T-cell (primary cell): ENCODE measurements around the gene STAP1. TPM values are rescaled to one million over a fixed set of nuclear protein-coding genes. Genes with fewer than 3 reads are reported as not detected.

Experiments used
- ATAC-seq, 4 experiments: fragments of 200-7000 bp in 3 of 4; fragments of 150-1000 bp in 1 of 4; cut with Tn5 transposase; replicated peaks in 1 of 4; 1 replicate in 3 of 4; 2 replicates in 1 of 4; pipeline ENCODE4 v1.10.0; 2021; ENCODE audit warnings: moderate library complexity in 3 of 4, mild to moderate bottlenecking in 2 of 4, moderate number of reproducible peaks in 1 of 4
- CTCF ChIA-PET, 2 donors: fragments of 300-600 bp; sonication (Branson Sonifier 250); formaldehyde crosslinking; loops; one replicate each; lab custom pipeline; 2022; ENCODE audit warnings: antibody characterized with exemption in 2 of 2; lab: Charles Lee
- POLR2A ChIA-PET, 2 donors: fragments of 300-600 bp; sonication (Branson Sonifier 250); formaldehyde crosslinking; loops; one replicate each; lab custom pipeline; 2022; ENCODE audit warnings: antibody characterized with exemption in 2 of 2; lab: Charles Lee
- DNase-seq, 35 experiments: peaks; one replicate each; pipeline versions ENCODE4 v3.0.0 to v3.0.0-alpha.2; 2013 to 2023
- H3K27ac ChIP-seq: one replicate; pipeline ENCODE4 v1.5.1; 2013; ENCODE audit warnings: low read length
- H3K27me3 ChIP-seq, 2 experiments: replicated peaks in 1 of 2; 1 replicate in 1 of 2; 2 replicates in 1 of 2; pipeline versions ENCODE4 v1.6.1 to v1.7.0; 2013; ENCODE audit warnings: low read length in 1 of 2, mixed read lengths in 1 of 2; ENCODE audit not compliant: control insufficient read depth in 2 of 2, insufficient read depth in 2 of 2; ENCODE audit errors: extremely low read depth in 1 of 2
- H3K36me3 ChIP-seq, 2 donors: 1 replicate in 1 of 2; 2 replicates in 1 of 2; pipeline versions ENCODE4 v1.6.1 to v1.7.0; 2013; ENCODE audit warnings: low read length in 1 of 2; ENCODE audit not compliant: control insufficient read depth in 2 of 2, insufficient read depth in 1 of 2; ENCODE audit errors: extremely low read depth in 1 of 2
- H3K4me1 ChIP-seq, 2 experiments: 1 replicate in 1 of 2; 2 replicates in 1 of 2; pipeline versions ENCODE4 v1.6.1 to v1.7.0; 2013; ENCODE audit warnings: low read length in 2 of 2, mixed read lengths in 1 of 2; ENCODE audit not compliant: insufficient read depth in 2 of 2, control insufficient read depth in 1 of 2; ENCODE audit errors: extremely low read depth in 1 of 2
- H3K4me3 ChIP-seq, 2 donors: 1 replicate in 1 of 2; 2 replicates in 1 of 2; pipeline versions ENCODE4 v1.5.1 to v1.7.0; 2013; ENCODE audit warnings: mild to moderate bottlenecking in 2 of 2, low read length in 1 of 2, moderate library complexity in 1 of 2; ENCODE audit not compliant: control insufficient read depth in 1 of 2; ENCODE audit errors: extremely low read depth in 1 of 2
- H3K9me3 ChIP-seq: 2 replicates; pipeline ENCODE4 v1.7.0; 2013
- H3K27ac Mint-ChIP-seq, 2 donors: one replicate each; pipeline ENCODE4 v1.8.0; 2020 to 2021; ENCODE audit warnings: mild to moderate bottlenecking in 2 of 2, mixed read lengths in 2 of 2
- H3K27me3 Mint-ChIP-seq, 2 donors: one replicate each; pipeline ENCODE4 v1.8.0; 2021 to 2022; ENCODE audit warnings: mixed read lengths in 2 of 2
- H3K36me3 Mint-ChIP-seq: one replicate; pipeline ENCODE4 v1.8.0; 2021; ENCODE audit warnings: mixed read lengths
- H3K4me1 Mint-ChIP-seq, 3 donors: one replicate each; pipeline ENCODE4 v1.8.0; 2020 to 2022; ENCODE audit warnings: mixed read lengths in 3 of 3, mild to moderate bottlenecking in 1 of 3
- H3K4me3 Mint-ChIP-seq, 3 donors: one replicate each; pipeline ENCODE4 v1.8.0; 2020 to 2022; ENCODE audit warnings: mild to moderate bottlenecking in 3 of 3, mixed read lengths in 3 of 3, moderate library complexity in 3 of 3
- H3K9me3 Mint-ChIP-seq, 3 donors: one replicate each; pipeline ENCODE4 v1.8.0; 2020 to 2022; ENCODE audit warnings: mixed read lengths in 3 of 3
- WGBS: methylation state at CpG from one replicate; pipeline ENCODE4 v1.1.5; 2013; ENCODE audit warnings: missing lambda C conversion rate; ENCODE audit not compliant: insufficient coverage; 5-methylcytosine and 5-hydroxymethylcytosine counted together
- total RNA-seq, 35 experiments: library from RNA in 6 of 35; stranded (reverse) in 6 of 35; fragments of 120-200 nt in 1 of 35; gene quantifications; one replicate each; pipeline versions ENCODE4 v1.2.1 to v1.2.4 and lab custom pipeline; 2013 to 2026

Gene STAP1
- total RNA-seq, 5 donors from 2014 or later (not counting 1 experiment from before 2014, with no cell fraction given), result 1.6 to 8.0 (median 4.3) TPM

GRCh38 chr4:67587156-67587555 is 28.6 kb downstream of the STAP1 start:
- DNase-seq (no peak), ATAC-seq (no peak)
- H3K27me3 ChIP-seq, result no peaks in the 10 kb centered on the region
- H3K4me3 ChIP-seq, result no peak overlapping the region
- H3K9me3 ChIP-seq, result no peaks in the 10 kb centered on the region
- no peak overlapping the region for H3K27ac ChIP-seq
- Mint-ChIP-seq H3K36me3 (peaks cover 16% of the 10 kb centered on the region), H3K27me3 (no peaks in the 10 kb centered on the region), H3K4me1 (peaks cover 3 to 11% (median 9%) of the 10 kb centered on the region in 3 donors), H3K27ac (no peak overlapping the region), H3K4me3 (no peak overlapping the region), H3K9me3 (no peaks in the 10 kb centered on the region)
- ChIA-PET POLR2A (interaction anchor here in 1 of 2 donors (1.0 kb wide), 1 partner anchor 43 kb away, joined by 3 read pairs; no protein-coding TSS in a partner anchor), CTCF (interaction anchor here (0.5 to 0.7 kb wide), 3 partner anchors 18 to 107 kb away, joined by 3 to 9 read pairs (median 7); no protein-coding TSS in a partner anchor)
- no CpG with 5 or more reads among the region's 3 CpGs for WGBS
- peaks cover 4 to 9% of the 10 kb centered on the region in 2 experiments for H3K4me1 ChIP-seq
- no peaks in the 10 kb centered on the region for H3K36me3 ChIP-seq

- no peaks in the 10 kb centered on the region for H3K36me3 ChIP-seq
- Mint-ChIP-seq H3K9me3 (no peaks in the 10 kb centered on the region), H3K4me1 (peaks cover 0 to 2% (median 0%) of the 10 kb centered on the region in 3 donors), H3K27me3 (no peaks in the 10 kb centered on the region), H3K36me3 (peaks cover 25% of the 10 kb centered on the region), H3K27ac (no peak overlapping the region), H3K4me3 (no peak overlapping the region)
- no peak for DNase-seq
- no peaks in the 10 kb centered on the region for H3K4me1 ChIP-seq
- POLR2A ChIA-PET, result no interaction called here
- H3K4me3 ChIP-seq, result no peak overlapping the region
- CTCF ChIA-PET, result no interaction called here
- no peaks in the 10 kb centered on the region for H3K9me3 ChIP-seq
- no peaks in the 10 kb centered on the region for H3K27me3 ChIP-seq
- no peak for ATAC-seq
- no peak overlapping the region for H3K27ac ChIP-seq
- 100% methylated on average over 1 of the region's 2 CpGs for WGBS
Observed at GRCh38 chr4:67593741-67594175, 35.2 kb downstream of the STAP1 start.

- H3K9me3 ChIP-seq, result no peaks in the 10 kb centered on the region
- no peak overlapping the region for H3K4me3 ChIP-seq
- DNase-seq (no peak), ATAC-seq (no peak)
- WGBS, result 100% methylated on average over 1 of the region's 2 CpGs
- Mint-ChIP-seq H3K27me3 (no peaks in the 10 kb centered on the region), H3K27ac (no peak overlapping the region), H3K4me3 (no peak overlapping the region), H3K9me3 (peaks cover 10 to 15% (median 13%) of the 10 kb centered on the region in 3 donors), H3K36me3 (peaks cover 42% of the 10 kb centered on the region), H3K4me1 (peaks cover 3 to 7% (median 5%) of the 10 kb centered on the region in 3 donors)
- H3K27me3 ChIP-seq, result peaks cover 0 to 10% of the 10 kb centered on the region in 2 experiments
- no peaks in the 10 kb centered on the region for H3K4me1 ChIP-seq
- ChIA-PET POLR2A (no interaction called here), CTCF (no interaction called here)
- H3K36me3 ChIP-seq, result no peaks in the 10 kb centered on the region
- H3K27ac ChIP-seq, result no peak overlapping the region
Observed at GRCh38 chr4:67603310-67604028, 44.9 kb downstream of the STAP1 start.

GRCh38 chr4:67604029-67604381 is 45.5 kb downstream of the STAP1 start:
- Histone ChIP-seq H3K36me3 (no peaks in the 10 kb centered on the region), H3K4me1 (no peaks in the 10 kb centered on the region), H3K27ac (no peak overlapping the region), H3K4me3 (no peak overlapping the region), H3K27me3 (peaks cover 0 to 10% of the 10 kb centered on the region in 2 experiments), H3K9me3 (no peaks in the 10 kb centered on the region)
- WGBS, result no CpG with 5 or more reads among the region's 2 CpGs
- Mint-ChIP-seq H3K36me3 (peaks cover 39% of the 10 kb centered on the region), H3K27me3 (no peaks in the 10 kb centered on the region), H3K4me3 (no peak overlapping the region), H3K4me1 (peaks cover 4 to 7% (median 7%) of the 10 kb centered on the region in 3 donors), H3K9me3 (peaks cover 10 to 16% (median 14%) of the 10 kb centered on the region in 3 donors), H3K27ac (no peak overlapping the region)
- POLR2A ChIA-PET, result no interaction called here
- DNase-seq (no peak), ATAC-seq (no peak)
- CTCF ChIA-PET, result no interaction called here

DNA sequence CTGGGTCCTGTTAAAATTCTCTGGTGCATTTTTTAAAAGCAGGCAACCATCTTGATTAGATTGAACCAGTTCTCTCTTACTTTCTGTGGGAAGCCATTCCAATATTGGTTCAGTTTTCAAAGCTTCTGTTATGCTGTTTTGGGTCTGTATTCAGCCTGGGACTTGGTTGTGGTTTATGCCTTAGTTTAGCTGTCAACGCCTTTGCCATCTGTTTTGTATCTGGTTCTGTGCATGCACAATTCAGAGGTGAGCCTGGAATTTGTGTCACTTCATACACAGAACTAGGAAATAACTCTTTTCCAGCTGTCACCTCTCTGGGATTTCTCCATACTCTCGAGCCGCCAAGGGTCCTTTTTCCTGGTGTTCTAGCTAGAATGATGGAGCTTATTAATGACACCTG is 46.2 kb downstream of the STAP1 start:
- CTCF ChIA-PET, result interaction anchor here in 1 of 2 donors (0.5 kb wide), 1 partner anchor 17 kb away, joined by 7 read pairs; no protein-coding TSS in a partner anchor
- Histone ChIP-seq H3K27me3 (peaks cover 0 to 10% of the 10 kb centered on the region in 2 experiments), H3K4me3 (no peak overlapping the region), H3K36me3 (no peaks in the 10 kb centered on the region), H3K4me1 (no peaks in the 10 kb centered on the region), H3K27ac (no peak overlapping the region), H3K9me3 (no peaks in the 10 kb centered on the region)
- H3K36me3 Mint-ChIP-seq, result peaks cover 46% of the 10 kb centered on the region
- no peak overlapping the region for H3K4me3 Mint-ChIP-seq
- H3K27ac Mint-ChIP-seq, result no peak overlapping the region
- WGBS, result 100% methylated on average over 1 of the region's 3 CpGs
- peaks cover 10 to 23% (median 15%) of the 10 kb centered on the region in 3 donors for H3K9me3 Mint-ChIP-seq
- POLR2A ChIA-PET, result no interaction called here
- no peaks in the 10 kb centered on the region for H3K27me3 Mint-ChIP-seq
- no peak for ATAC-seq
- DNase-seq, result no peak
- peaks cover 4 to 7% (median 7%) of the 10 kb centered on the region in 3 donors for H3K4me1 Mint-ChIP-seq

DNA sequence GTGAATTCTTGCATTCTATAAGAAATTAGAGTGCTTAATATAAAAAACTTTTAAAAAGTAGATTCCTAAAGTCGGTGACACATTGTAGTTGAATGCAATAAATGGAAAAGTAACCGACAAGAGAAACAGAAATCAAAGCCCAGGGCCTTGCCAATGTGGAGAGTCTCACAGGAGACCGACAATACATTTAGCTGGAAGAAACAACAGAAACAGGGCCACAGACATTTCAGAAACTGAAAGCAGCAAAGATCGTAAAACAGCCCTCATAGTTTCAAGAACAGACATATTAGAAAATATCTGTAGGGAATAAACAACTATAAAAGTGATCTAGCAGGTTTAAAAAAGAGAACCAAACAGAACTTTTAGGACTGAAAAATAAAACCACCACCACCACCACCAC is 49.5 kb downstream of the STAP1 start:
- Histone ChIP-seq H3K27me3 (peaks cover 0 to 9% of the 10 kb centered on the region in 2 experiments), H3K36me3 (no peaks in the 10 kb centered on the region), H3K27ac (no peak overlapping the region), H3K9me3 (no peaks in the 10 kb centered on the region), H3K4me1 (no peaks in the 10 kb centered on the region), H3K4me3 (no peak overlapping the region)
- Mint-ChIP-seq H3K27ac (peak overlapping the region; percentile 9 to 28), H3K4me1 (peaks cover 4 to 7% (median 7%) of the 10 kb centered on the region in 3 donors), H3K27me3 (no peaks in the 10 kb centered on the region), H3K9me3 (peaks cover 4 to 19% (median 13%) of the 10 kb centered on the region in 3 donors), H3K4me3 (peak overlapping the region in 1 of 3 donors; percentile 17), H3K36me3 (peaks cover 32% of the 10 kb centered on the region)
- WGBS, result 95% methylated on average over 2 of the region's 4 CpGs
- CTCF ChIA-PET, result interaction anchor here in 1 of 2 donors (0.5 kb wide), 1 partner anchor 26 kb away, joined by 3 read pairs; no protein-coding TSS in a partner anchor
- DNase-seq (no peak), ATAC-seq (no peak)
- POLR2A ChIA-PET, result no interaction called here
